Ishikawa (cell line): ENCODE data around the gene ANAPC4.

Experiments used
- CEBPB ChIP-seq: IDR thresholded peaks from 2 replicates; pipeline ENCODE4 v1.6.1; 2012
- EP300 ChIP-seq: IDR thresholded peaks from 2 replicates; pipeline ENCODE4 v1.6.1; 2012; ENCODE audit warnings: borderline replicate concordance
- FOXM1 ChIP-seq: IDR thresholded peaks from 2 replicates; pipeline ENCODE4 v1.6.1; 2012; ENCODE audit warnings: low read depth, borderline replicate concordance
- NFIC ChIP-seq: IDR thresholded peaks from 2 replicates; pipeline ENCODE4 v1.6.1; 2012
- TAF1 ChIP-seq: IDR thresholded peaks from 2 replicates; pipeline ENCODE4 v1.6.1; 2012; ENCODE audit warnings: low read depth, mild to moderate bottlenecking
- TCF12 ChIP-seq: IDR thresholded peaks from 2 replicates; pipeline ENCODE4 v1.6.1; 2012; ENCODE audit warnings: low read depth
- YY1 ChIP-seq: IDR thresholded peaks from 2 replicates; pipeline ENCODE4 v1.6.1; 2012; ENCODE audit warnings: low read depth
- TF ChIP-seq, protein P1 (sequence below): IDR thresholded peaks from 2 replicates; pipeline ENCODE4 v1.6.1; 2012

DNA sequence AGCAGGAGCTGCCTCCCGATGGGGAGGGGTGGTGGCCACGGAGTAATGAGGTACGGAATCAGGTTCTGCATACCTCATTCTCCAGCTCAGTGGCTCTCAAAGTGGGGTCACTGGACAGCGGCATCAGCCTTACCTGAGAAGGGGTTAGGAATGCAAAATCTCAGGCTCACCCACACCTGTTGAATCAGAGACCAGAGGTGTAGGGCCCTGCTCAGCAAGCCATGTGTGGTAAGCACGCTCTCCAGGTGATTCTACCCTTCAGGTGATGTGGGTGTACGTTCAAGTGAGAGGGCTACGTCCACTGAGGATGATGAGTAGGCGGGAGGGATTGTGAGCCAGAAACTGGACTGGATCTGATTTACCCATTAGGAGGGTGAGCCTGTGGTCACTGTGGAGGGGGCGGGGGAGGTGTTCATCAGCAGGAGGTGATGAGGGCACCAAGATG lies 65.8 kb downstream of the ANAPC4 start:
- TF ChIP-seq CEBPB: no peak
- peak; percentile 85 for TF ChIP-seq EP300
- TF ChIP-seq TAF1: no peak
- 0 out of 2 replicates have a peak, but pooled peaks have one; percentile 9 for TF ChIP-seq YY1
- TF ChIP-seq, protein P1, sequence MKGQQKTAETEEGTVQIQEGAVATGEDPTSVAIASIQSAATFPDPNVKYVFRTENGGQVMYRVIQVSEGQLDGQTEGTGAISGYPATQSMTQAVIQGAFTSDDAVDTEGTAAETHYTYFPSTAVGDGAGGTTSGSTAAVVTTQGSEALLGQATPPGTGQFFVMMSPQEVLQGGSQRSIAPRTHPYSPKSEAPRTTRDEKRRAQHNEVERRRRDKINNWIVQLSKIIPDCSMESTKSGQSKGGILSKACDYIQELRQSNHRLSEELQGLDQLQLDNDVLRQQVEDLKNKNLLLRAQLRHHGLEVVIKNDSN: no peak
- no peak for TF ChIP-seq FOXM1
- TF ChIP-seq NFIC: peak; percentile 54; the same call in 1 of the 2 replicates
- TF ChIP-seq TCF12: peak; percentile 71
